SK-N-MC (cell line): ENCODE results near the gene HMGB2.
A peak's percentile ranks its signal among the peaks of the same experiment; 100 is the strongest.

ENCODE experiments used
- DNase-seq: peaks from one replicate; pipeline ENCODE4 v3.0.0-alpha.2; 2011; ENCODE audit warnings: low read depth, low spot score
- H3K27ac ChIP-seq: fragments of 200-600 bp; sonication (generic); 2 replicates; pipeline ENCODE4 v1.5.1; 2016; ENCODE audit warnings: mixed run types
- H3K36me3 ChIP-seq: fragments of 200-600 bp; sonication (generic); 2 replicates; pipeline ENCODE4 v1.6.1; 2017; ENCODE audit warnings: antibody characterized with exemption, low read length, mixed read lengths; ENCODE audit not compliant: insufficient read depth
- H3K4me3 ChIP-seq: fragments of 200-600 bp; sonication (generic); 2 replicates; pipeline ENCODE4 v1.5.1; 2016
- H3K9ac ChIP-seq: fragments of 200-600 bp; sonication (generic); 2 replicates; pipeline ENCODE4 v1.8.0; 2017; ENCODE audit warnings: mixed run types, mixed read lengths; ENCODE audit not compliant: insufficient read length
- H3K9me3 ChIP-seq: fragments of 200-600 bp; sonication (generic); 2 replicates; pipeline ENCODE4 v1.6.1; 2017; ENCODE audit warnings: low read depth, mild to moderate bottlenecking, antibody characterized with exemption, low read length, moderate library complexity, mixed read lengths
- EZH2 ChIP-seq: fragments of 200-600 bp; sonication (generic); IDR thresholded peaks from one replicate; pipeline ENCODE4 v1.6.1; 2017; ENCODE audit warnings: antibody characterized with exemption
- FOXP2 ChIP-seq: optimal IDR thresholded peaks from 2 replicates; pipeline ENCODE3; 2011; ENCODE audit warnings: mild to moderate bottlenecking, moderate library complexity; ENCODE audit not compliant: insufficient read depth; ENCODE audit errors: extremely low read length, control extremely low read depth
- POLR2AphosphoS5 ChIP-seq: IDR thresholded peaks from 2 replicates; pipeline ENCODE4 v1.6.1; 2012; ENCODE audit warnings: mild to moderate bottlenecking, low read depth, low read length, borderline replicate concordance

HMGB2 gene

DNA sequence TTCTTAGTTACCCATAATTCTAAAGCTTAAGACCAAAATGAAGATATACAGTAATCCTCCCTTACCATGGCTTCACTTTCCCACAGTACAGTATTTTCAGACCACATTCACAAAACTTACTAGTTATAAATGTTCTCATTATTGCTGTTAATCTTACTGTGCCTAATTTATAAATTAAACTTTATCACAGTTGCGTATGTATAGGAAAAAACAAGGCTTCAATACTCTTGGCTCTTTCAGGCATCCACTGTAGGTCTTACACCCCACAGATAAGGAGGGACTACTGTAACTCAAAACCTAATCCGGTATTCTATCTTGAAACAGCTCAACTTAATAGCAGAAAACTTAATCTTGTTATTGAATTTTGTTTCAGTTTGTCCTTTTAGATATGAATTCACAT is 3.6 kb downstream of the HMGB2 start:
- no peak for DNase-seq
- Histone ChIP-seq H3K9ac (no peak overlapping the region), H3K36me3 (peaks cover 78% of the 10 kb centered on the region), H3K27ac (peak overlapping the region; percentile 77), H3K4me3 (peak overlapping the region; percentile 46), H3K9me3 (no peaks in the 10 kb centered on the region)
- TF ChIP-seq POLR2AphosphoS5 (no peak), FOXP2 (no peak), EZH2 (no peak)

DNA sequence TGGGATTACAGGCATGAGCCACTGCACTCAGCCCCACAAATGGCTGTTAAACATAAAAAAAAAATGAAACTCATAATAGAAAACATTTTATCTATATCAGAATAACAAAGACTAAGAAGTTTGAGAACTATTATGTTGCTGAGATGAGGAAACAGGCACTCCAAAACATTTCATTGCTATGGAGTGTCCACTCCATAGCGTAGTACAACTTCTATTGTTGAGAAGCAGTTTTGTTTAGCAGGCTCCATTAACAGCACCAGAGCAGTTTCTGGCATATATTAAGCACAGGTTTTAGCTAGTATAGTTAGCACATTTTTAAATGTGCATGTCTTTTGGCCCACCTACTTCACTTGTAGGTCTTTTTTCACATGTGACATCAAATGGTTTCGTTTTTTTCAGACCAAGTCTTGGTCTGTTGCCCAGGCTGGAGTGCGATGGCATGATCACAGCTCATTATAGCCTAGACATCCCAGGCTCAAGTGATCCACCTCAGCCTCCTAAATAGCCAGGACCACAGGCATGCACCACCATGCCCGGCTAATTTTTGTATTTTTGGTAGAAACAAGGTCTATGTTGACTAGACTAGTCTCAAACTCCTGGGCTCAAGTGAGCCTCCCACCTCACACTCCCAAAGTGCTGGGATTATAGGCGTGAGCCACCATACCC is 5.8 kb downstream of the HMGB2 start:
- no peak overlapping the region for H3K9ac ChIP-seq
- no peak for TF ChIP-seq EZH2
- TF ChIP-seq FOXP2, result no peak
- H3K4me3 ChIP-seq, result no peak overlapping the region
- H3K9me3 ChIP-seq, result no peaks in the 10 kb centered on the region
- H3K36me3 ChIP-seq, result peaks cover 92% of the 10 kb centered on the region
- DNase-seq, result no peak
- H3K27ac ChIP-seq, result peak overlapping the region; percentile 58; the same call in 1 of the 2 replicates

DNA sequence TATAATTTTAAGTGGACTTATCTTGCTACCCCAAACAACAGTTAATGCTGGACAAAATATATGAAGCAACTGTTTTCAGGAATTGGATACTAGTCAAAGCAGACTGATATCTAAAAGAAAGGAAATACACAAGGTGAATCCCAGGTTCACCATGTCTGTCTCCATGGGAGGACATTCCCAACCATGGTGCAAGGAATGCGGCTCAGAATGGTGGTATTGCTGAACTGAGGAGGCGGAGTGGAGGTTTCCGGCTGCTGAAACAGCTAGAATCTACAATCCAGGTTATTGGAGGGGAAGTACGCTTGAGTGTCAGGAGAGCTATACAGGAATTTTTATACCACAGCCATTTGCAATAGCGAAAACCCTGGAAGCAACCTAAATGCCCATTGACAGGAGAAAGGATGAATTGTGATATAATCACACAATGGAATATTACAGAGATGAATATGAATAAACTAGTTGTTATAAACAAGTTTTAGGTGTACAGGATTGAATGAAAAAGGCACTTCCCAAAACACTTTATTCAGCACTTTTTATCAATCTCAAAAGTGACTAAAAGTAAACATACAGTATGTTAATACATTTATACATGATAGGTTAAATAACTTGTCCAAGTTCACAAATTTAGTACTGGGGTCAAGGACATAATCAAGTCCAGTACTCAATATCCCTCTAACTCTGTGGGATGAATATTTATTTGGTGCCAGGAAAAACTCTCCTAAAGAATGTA is 9.0 kb downstream of the HMGB2 start:
- DNase-seq, result no peak
- Histone ChIP-seq H3K36me3 (peaks cover 83% of the 10 kb centered on the region), H3K9ac (no peak overlapping the region)

DNA sequence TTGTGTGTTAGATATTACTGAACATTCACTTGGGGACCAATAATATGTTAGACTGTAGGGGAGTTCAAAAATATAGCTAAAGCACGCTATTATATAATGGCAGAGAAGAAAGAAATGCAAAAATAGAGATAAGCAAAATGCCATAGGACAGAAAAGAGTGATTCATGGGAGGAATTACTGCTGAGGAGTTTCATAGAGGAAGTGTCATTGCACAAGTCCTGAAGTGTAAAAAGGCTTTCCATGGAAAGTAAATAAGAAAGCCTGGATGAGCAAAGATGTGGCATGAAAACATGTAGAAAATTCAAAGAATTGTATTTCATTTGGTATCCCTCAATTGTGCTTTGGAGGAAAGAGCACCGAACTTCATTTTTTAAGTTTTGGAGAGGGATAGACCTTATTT is 14.5 kb downstream of the HMGB2 start:
- Histone ChIP-seq H3K9me3 (no peaks in the 10 kb centered on the region), H3K4me3 (peak overlapping the region; percentile 19; the same call in 1 of the 2 replicates), H3K36me3 (peaks cover 45% of the 10 kb centered on the region), H3K27ac (peak overlapping the region; percentile 69), H3K9ac (peak overlapping the region; percentile 1)
- TF ChIP-seq POLR2AphosphoS5, result no peak
- no peak for TF ChIP-seq FOXP2
- TF ChIP-seq EZH2, result no peak
- DNase-seq, result no peak

More for the DNA sequence above, 9.0 kb downstream of the HMGB2 start:
- Histone ChIP-seq H3K27ac (peak overlapping the region; percentile 71), H3K9me3 (no peaks in the 10 kb centered on the region), H3K4me3 (no peak overlapping the region)
- no peak for TF ChIP-seq FOXP2
- no peak for TF ChIP-seq EZH2
- no peak; the same call in 1 of the 2 replicates for TF ChIP-seq POLR2AphosphoS5

DNA sequence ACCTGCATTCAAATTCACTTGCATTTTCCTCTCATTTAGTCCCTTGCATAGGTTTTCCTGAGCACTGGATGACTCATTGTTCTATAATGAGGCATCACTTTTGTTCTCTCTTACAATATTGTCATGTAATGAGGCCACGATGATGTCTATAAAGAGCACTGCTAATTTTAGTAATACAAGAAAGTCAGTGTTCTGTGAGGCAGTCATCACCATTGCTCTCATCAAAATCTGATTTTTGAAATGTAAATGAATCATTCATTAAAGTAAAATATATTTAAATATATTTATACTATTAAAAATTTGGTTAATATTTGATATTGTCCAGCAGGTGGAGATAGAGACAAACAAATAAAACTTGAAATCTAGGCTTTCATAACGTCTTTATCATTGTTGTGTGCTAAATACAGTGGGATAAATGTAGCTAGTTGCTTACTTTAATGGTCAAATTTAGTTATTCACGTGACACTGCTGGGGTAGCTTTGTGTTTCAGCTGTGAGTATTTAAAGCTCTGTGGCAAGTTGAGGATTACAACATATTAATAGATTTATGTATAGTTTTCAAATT is 15.4 kb downstream of the HMGB2 start:
- Histone ChIP-seq H3K36me3 (peaks cover 46% of the 10 kb centered on the region), H3K9ac (no peak overlapping the region), H3K27ac (peak overlapping the region; percentile 59; the same call in 1 of the 2 replicates), H3K9me3 (no peaks in the 10 kb centered on the region), H3K4me3 (no peak overlapping the region)
- no peak for DNase-seq
- TF ChIP-seq POLR2AphosphoS5, result no peak
- TF ChIP-seq EZH2, result no peak
- no peak for TF ChIP-seq FOXP2

DNA sequence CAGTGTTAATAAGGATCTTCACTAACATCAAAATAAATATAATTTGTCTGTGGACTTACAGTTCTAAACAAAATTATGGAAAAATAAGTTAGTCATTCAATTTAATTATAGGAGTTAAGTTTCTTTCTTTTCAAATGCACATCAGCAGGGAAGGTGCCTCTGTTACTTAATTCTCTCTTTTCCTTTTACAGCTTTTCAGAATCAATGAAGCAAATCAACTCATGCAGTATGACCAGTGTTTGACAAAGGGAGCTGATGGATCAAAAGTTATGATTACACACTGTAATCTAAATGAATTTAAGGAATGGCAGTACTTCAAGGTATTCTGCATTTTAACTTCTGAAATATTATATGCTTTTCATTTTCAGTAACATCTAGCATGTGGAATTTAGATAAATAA is 15.9 kb downstream of the HMGB2 start:
- no peak for TF ChIP-seq FOXP2
- TF ChIP-seq EZH2, result no peak
- TF ChIP-seq POLR2AphosphoS5, result no peak
- Histone ChIP-seq H3K9ac (no peak overlapping the region), H3K9me3 (no peaks in the 10 kb centered on the region), H3K27ac (peak overlapping the region; percentile 59), H3K36me3 (peaks cover 44% of the 10 kb centered on the region), H3K4me3 (no peak overlapping the region)
- no peak for DNase-seq

DNA sequence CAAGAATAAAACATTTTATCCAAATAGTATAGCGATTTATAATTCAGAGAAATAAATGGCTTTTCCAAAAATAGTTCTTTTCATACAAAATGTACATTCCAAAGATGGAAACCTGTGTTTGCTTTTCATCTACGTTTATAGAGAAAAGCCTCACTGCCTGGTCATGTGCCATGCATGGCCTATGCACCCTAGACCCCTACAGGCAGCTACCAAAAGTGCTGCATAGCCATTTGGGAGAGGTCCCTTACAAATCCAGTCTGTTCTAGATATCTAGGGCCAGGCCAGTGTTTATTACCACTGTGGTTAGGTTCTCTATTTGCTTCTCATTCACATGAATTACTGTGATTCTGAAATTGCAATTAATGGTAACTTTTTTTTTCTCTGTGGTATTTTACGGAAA is 17.2 kb downstream of the HMGB2 start:
- Histone ChIP-seq H3K9ac (no peak overlapping the region), H3K36me3 (peaks cover 39% of the 10 kb centered on the region), H3K4me3 (no peak overlapping the region), H3K9me3 (no peaks in the 10 kb centered on the region), H3K27ac (peak overlapping the region; percentile 7; the same call in 1 of the 2 replicates)
- TF ChIP-seq POLR2AphosphoS5, result no peak
- no peak for TF ChIP-seq EZH2
- no peak for TF ChIP-seq FOXP2
- DNase-seq, result no peak

DNA sequence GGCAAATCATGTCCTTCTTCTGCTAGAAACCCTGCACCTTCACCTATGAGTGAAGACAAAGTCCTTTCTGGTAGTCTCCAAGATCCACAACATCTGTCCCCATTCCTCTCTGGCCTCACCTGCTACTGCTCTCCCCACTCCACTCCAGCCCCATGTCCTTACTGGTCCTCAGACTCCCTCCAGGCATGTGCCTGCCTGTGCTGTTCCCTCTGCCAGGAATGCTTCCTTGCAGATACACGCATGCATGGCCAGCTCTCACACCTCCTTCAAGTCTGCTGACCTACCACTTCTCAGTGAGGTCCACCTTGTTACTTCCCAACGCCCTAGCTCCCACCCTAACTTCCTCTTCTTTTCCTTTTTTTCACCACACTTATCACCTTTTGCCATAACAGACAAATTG is 18.1 kb downstream of the HMGB2 start:
- Histone ChIP-seq H3K4me3 (no peak overlapping the region), H3K36me3 (peaks cover 39% of the 10 kb centered on the region), H3K27ac (no peak overlapping the region), H3K9me3 (no peaks in the 10 kb centered on the region), H3K9ac (no peak overlapping the region)
- DNase-seq, result no peak
- TF ChIP-seq EZH2 (no peak), POLR2AphosphoS5 (no peak), FOXP2 (no peak)
